A549 (cell line): ENCODE results near the gene MAP2.

Experiments
- CHD2 ChIP-seq: fragments of 150-350 bp; IDR thresholded peaks from 2 replicates; pipeline ENCODE4 v1.6.1; 2014; ENCODE audit warnings: low read length; ENCODE audit not compliant: partially characterized antibody
- CTCF ChIP-seq: fragments of >200 bp; sonication (Bioruptor Twin); formaldehyde crosslinking; IDR thresholded peaks from 3 replicates; pipeline ENCODE4 v1.5.1; 2016
- EP300 ChIP-seq, 2 experiments: fragments of >200 bp; sonication (Bioruptor Twin); formaldehyde crosslinking; IDR thresholded peaks; 2 replicates in 1 of 2; 3 replicates in 1 of 2; pipeline ENCODE4 v1.6.1; 2016 to 2017
- HES2 ChIP-seq: fragments of >200 bp; sonication (Bioruptor Twin); formaldehyde crosslinking; IDR thresholded peaks from 2 replicates; pipeline ENCODE4 v1.6.1; 2016
- HOXB13 ChIP-seq: fragments of 250-450 bp; sonication (Bioruptor Pico); IDR thresholded peaks from 2 replicates; pipeline ENCODE4 v1.5.0; 2020; ENCODE audit warnings: low read depth, mild to moderate bottlenecking, moderate library complexity
- KDM5A ChIP-seq: fragments of 200-600 bp; sonication (generic); IDR thresholded peaks from 2 replicates; pipeline ENCODE4 v1.6.1; 2016; ENCODE audit warnings: antibody characterized with exemption, mild to moderate bottlenecking
- NPAS2 ChIP-seq: fragments of 250-450 bp; sonication (Bioruptor Pico); IDR thresholded peaks from 2 replicates; pipeline ENCODE4 v1.8.0; 2022; ENCODE audit warnings: mild to moderate bottlenecking, moderate library complexity, borderline replicate concordance
- PHF8 ChIP-seq: fragments of 200-600 bp; sonication (generic); IDR thresholded peaks from 2 replicates; pipeline ENCODE4 v1.6.1; 2016; ENCODE audit warnings: low read depth, mild to moderate bottlenecking, antibody characterized with exemption, moderate library complexity, borderline replicate concordance
- POLR2A ChIP-seq: IDR thresholded peaks from 2 replicates; pipeline ENCODE4 v1.6.1; 2012; ENCODE audit warnings: mild to moderate bottlenecking, low read length
- REST ChIP-seq: fragments of 200-600 bp; sonication (generic); IDR thresholded peaks from 2 replicates; pipeline ENCODE4 v1.6.1; 2016; ENCODE audit warnings: antibody characterized with exemption, mild to moderate bottlenecking, moderate library complexity
- SMC3 ChIP-seq: fragments of >200 bp; sonication (Bioruptor Twin); formaldehyde crosslinking; IDR thresholded peaks from 3 replicates; pipeline ENCODE4 v1.6.1; 2018; ENCODE audit warnings: inconsistent platforms

GRCh38 chr2:209734805-209735204 is 311.0 kb downstream of the MAP2 start:
- TF ChIP-seq CTCF (no peak), HES2 (no peak), EP300 (IDR thresholded peaks at IDR 0.05) (no peak), KDM5A (no peak), REST (no peak), CHD2 (no peak), PHF8 (no peak), NPAS2 (CRISPR knock-in tag) (no peak), HOXB13 (CRISPR knock-in tag) (no peak), POLR2A (no peak), SMC3 (no peak)
